GM19025 (cell line): ENCODE data around the gene SLMAP.
"Not testable (repeated sequence)": the region's sequence is repeated elsewhere in the genome, so short reads cannot be mapped to it uniquely, and the experiment has no call there.

Source experiments
- ATAC-seq: cut with Tn5 transposase; IDR thresholded peaks from one replicate; pipeline ENCODE4 v1.9.1; 2021; ENCODE audit warnings: mild to moderate bottlenecking, low read depth, moderate library complexity; ENCODE audit not compliant: unreplicated experiment

SLMAP gene

DNA sequence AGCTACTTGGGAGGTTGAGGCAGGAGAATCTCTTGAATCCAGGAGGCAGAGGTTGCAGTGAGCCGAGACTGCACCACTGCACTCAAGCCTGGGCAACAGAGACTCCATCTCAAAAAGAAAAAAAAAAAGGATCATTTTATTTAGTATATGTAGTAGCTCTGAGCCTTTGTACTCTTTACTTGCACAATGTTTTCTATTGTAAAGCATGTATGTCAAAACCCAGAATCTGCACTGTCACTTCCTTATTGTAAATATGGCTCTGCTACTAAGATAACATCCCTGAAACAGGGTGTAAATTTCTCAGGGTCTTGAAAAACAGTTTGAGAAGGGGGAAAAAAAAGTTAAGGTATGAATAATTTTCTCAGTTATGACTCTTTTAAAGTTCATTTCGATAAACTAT, 35.1 kb downstream of the SLMAP start:
- ATAC-seq: no peak

- ATAC-seq: no peak
Measured at GRCh38 chr3:57792198-57792597, 36.1 kb downstream of the SLMAP start.

- ATAC-seq: no peak
Measured at GRCh38 chr3:57793737-57794187, 37.7 kb downstream of the SLMAP start.

- no peak for ATAC-seq
Measured at GRCh38 chr3:57794501-57794900, 38.4 kb downstream of the SLMAP start.

- no peak for ATAC-seq
Measured at GRCh38 chr3:57794951-57795350, 38.8 kb downstream of the SLMAP start.

DNA sequence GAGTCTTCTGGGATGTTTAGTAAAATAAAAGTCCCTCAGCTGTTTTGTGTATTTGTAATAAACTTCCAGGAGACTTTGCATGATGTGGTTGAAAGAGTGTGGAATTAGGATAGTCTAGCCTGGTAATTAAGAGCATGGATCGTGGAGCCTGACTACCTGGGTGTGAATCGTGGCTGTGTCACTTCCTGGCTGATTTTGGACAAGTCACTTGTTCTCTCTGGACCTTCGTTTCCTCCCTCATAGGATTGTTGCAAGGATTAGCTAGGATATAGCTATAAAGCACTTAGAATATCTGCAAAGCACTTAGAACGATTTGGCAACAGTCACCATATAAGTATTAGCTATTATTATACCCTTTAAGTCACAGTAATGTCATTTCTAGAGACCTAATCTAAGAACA, 40.2 kb downstream of the SLMAP start:
- no peak for ATAC-seq

GRCh38 chr3:57797701-57798487, 41.8 kb downstream of the SLMAP start:
- ATAC-seq: no peak

GRCh38 chr3:57803647-57804081, 47.6 kb downstream of the SLMAP start:
- no peak for ATAC-seq

DNA sequence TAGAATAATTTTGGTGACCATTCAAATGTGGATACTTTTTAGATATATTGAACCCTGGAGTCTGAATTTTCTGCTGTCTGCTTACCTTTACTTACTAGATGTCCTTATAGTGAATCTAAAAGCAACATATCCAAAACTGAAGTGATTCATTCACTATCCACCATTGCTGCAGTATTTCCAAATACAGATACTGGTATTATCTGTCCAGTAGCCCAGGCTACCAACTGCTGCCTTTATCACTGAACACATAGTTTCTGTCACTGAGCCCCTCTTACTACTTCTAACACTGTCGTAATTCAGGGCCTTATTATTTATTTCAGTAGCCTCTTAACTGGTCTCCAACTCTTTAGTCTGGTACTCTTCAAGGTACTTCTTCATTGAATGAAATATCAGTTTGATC, 49.2 kb downstream of the SLMAP start:
- ATAC-seq: no peak

DNA sequence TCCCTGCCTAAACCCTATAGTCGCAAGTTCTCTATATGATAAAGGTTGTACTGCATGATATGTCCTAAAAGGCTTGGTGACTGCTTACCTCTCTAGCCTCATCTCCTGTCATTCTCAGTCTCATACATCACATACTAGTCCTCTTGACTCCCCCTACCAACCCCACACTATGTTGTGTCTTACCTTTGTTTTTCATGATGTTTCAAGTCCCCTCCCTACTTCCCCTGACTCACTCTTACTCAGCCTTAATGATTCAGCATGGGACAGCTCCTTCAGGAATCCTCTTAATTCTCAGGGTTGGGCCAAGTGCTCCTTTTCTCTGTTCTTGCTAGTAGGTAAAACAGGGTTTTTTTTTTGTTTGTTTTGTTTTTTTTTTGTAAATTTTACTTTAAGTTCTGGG, 49.6 kb downstream of the SLMAP start:
- ATAC-seq: no peak

DNA sequence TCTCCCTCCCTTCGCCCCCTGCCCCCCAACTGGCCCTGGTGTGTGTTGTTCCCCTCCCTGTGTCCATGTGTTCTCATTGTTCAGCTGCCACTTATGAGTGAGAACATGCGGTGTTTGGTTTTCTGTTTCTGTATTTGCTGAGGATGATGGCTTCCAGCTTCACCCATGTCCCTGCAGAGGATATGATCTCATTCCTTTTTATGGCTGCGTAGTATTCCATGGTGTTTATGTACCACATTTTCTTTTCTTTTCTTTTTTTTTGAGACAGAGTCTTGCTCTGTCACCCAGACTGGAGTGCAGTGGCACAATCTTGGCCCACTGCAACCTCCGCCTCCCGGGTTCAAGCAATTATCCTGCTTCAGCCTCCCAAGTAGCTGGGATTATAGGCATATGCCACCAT, 50.1 kb downstream of the SLMAP start:
- not testable (repeated sequence) for ATAC-seq

DNA sequence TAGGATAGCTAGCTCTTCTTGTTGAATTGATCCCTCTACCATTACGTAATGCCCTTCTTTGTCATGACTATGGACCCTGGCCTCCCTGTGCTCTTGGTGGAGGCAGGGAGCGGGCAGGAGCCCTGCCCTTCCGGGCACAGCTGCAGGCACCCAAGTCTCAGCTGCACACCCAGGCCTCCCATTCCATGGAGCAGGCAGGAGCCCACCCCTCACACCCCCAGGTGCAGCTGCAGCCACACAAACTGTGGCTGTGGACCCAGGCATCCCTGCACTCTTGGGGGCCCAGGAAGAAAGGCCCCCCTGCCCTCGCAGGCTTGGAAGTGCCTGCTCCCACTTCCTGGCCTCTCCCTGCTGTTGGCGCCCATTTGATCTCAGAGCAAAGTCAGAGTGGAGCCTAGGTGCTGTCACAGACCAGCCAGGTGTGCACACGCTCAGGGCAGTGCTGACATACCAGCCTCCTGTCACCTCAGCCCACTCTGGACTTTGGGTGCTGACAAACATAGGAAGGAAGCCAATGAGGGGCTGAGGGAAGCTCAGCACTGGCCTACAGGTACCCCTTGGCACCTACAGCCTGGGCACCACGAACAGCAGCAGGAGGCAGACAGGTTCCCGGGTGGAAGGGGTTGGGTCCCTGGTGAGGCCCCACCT, 53.0 kb downstream of the SLMAP start:
- no peak for ATAC-seq

GRCh38 chr3:57809609-57809968, 53.5 kb downstream of the SLMAP start:
- no peak for ATAC-seq

DNA sequence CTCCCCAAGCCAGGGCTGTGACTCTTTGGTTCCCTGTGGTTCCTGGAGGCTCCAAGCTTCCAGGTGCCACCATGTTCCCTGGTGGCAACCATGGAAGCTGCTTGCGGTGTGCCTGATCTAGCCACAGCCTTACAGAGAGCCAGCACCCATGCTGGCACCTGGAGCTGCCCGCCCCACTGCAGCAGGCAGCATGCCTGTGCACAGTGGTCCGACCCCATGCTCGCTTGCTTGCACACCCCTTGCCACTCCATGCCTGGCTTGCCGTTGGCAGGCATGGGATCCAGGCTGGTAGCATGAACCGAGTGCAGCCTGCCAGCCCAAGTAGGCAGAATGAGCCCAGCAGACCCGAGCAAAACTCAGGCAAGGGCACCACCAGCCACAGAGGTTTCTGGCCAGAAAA, 53.9 kb downstream of the SLMAP start:
- no peak for ATAC-seq

GRCh38 chr3:57810471-57811137, 54.5 kb downstream of the SLMAP start:
- ATAC-seq: no peak

DNA sequence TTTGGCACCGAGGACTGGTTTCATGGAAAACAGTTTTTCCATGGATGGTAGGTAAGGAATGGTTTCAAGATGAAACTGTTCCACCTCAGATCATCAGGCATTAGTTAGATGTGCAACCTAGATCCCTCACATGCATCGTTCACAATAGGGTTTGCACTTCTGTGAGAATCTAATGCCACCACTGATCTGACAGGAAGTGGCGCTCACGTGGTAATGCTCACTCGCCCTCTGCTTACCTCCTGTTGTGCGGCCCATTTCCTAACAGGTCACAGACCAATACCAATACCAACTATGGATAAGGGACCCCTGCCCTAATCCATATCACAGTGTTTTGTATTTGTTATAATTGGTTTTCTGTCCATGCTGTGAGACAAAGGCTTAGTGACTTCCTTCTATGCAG, 58.9 kb downstream of the SLMAP start:
- ATAC-seq: no peak

GRCh38 chr3:57816471-57817095, 60.5 kb downstream of the SLMAP start:
- no peak for ATAC-seq

GRCh38 chr3:57818772-57819171, 62.7 kb downstream of the SLMAP start:
- ATAC-seq: no peak

- ATAC-seq: no peak
Measured at GRCh38 chr3:57820479-57820878, 64.4 kb downstream of the SLMAP start.

DNA sequence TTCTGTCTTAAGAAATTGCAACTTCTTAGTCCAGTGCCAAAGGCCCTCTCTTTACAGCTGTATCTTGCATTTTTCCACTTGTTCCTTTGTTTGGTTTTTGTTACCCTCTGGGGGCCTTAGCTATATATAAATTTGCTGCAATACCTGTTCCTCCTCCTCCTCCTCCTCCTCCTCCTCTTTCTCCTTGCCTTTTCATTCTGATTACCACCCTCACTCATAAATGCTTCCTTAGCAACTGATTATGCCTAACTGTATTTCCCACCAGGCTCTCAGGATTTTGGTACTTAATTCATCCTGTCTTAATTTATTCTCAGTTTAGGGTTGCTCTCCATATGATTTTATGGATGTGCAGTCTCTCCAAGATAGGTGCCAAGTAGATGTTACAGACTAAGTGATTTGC, 65.7 kb downstream of the SLMAP start:
- no peak for ATAC-seq

- no peak for ATAC-seq
Measured at GRCh38 chr3:57822686-57823085, 66.6 kb downstream of the SLMAP start.
